DND-41 (cell line): ENCODE measurements around the gene S100A16.

Source experiments
- ATAC-seq: fragments of 200-7000 bp; cut with Tn5 transposase; 3 replicates; pipeline ENCODE4 v1.9.1; 2021; ENCODE audit warnings: low read depth; ENCODE audit not compliant: insufficient read depth
- DNase-seq: peaks from one replicate; pipeline ENCODE4 v3.0.0-alpha.2; 2020
- H2AFZ ChIP-seq: 2 replicates; pipeline ENCODE4 v1.6.0; 2012; ENCODE audit warnings: low read depth, low read length
- H3K27ac ChIP-seq: 2 replicates; pipeline ENCODE4 v1.5.1; 2012; ENCODE audit warnings: low read length, inconsistent platforms
- H3K27me3 ChIP-seq: fragments of 200-600 bp; sonication (generic); 2 replicates; pipeline ENCODE4 v1.6.0; 2012; ENCODE audit warnings: low read length, mild to moderate bottlenecking, inconsistent platforms; ENCODE audit not compliant: insufficient read depth, poor library complexity
- H3K36me3 ChIP-seq: 2 replicates; pipeline ENCODE4 v1.5.1; 2012; ENCODE audit warnings: low read length, inconsistent platforms; ENCODE audit not compliant: insufficient read depth
- H3K4me1 ChIP-seq: 2 replicates; pipeline ENCODE4 v1.5.1; 2012; ENCODE audit warnings: mild to moderate bottlenecking, low read length; ENCODE audit not compliant: insufficient read depth
- H3K4me2 ChIP-seq: 2 replicates; pipeline ENCODE4 v1.6.0; 2012; ENCODE audit warnings: mild to moderate bottlenecking, moderate library complexity, low read length, inconsistent platforms; ENCODE audit not compliant: insufficient read depth
- H3K4me3 ChIP-seq, 2 experiments: fragments of 200-600 bp in 1 of 2; shearing (Covaris generic) in 1 of 2; 2 replicates each; pipeline ENCODE4 v1.5.1; 2012 to 2016; ENCODE audit warnings: inconsistent platforms in 2 of 2, low read length in 2 of 2, mild to moderate bottlenecking in 2 of 2, low read depth in 1 of 2, moderate library complexity in 1 of 2
- H3K79me2 ChIP-seq: 2 replicates; pipeline ENCODE4 v1.6.0; 2012; ENCODE audit warnings: low read length, inconsistent platforms; ENCODE audit not compliant: insufficient read depth
- H3K9ac ChIP-seq: 2 replicates; pipeline ENCODE4 v1.6.0; 2012; ENCODE audit warnings: low read depth, mild to moderate bottlenecking, inconsistent platforms, low read length, moderate library complexity
- H3K9me3 ChIP-seq: 2 replicates; pipeline ENCODE4 v1.5.1; 2012; ENCODE audit warnings: low read length, moderate library complexity, mild to moderate bottlenecking, inconsistent platforms; ENCODE audit not compliant: insufficient read depth, severe bottlenecking
- H4K20me1 ChIP-seq: 2 replicates; pipeline ENCODE4 v1.6.0; 2012; ENCODE audit warnings: low read length; ENCODE audit not compliant: insufficient read depth
- CTCF ChIP-seq: IDR thresholded peaks from 2 replicates; pipeline ENCODE4 v1.5.1; 2012; ENCODE audit warnings: borderline replicate concordance, low read length, moderate library complexity, mild to moderate bottlenecking; ENCODE audit not compliant: poor library complexity, severe bottlenecking; ENCODE audit errors: extremely low read depth
- EZH2 ChIP-seq: IDR thresholded peaks from 3 replicates; pipeline ENCODE4 v1.6.1; 2012; ENCODE audit warnings: borderline replicate concordance, low read depth, mild to moderate bottlenecking, moderate library complexity, low read length, inconsistent platforms; ENCODE audit not compliant: severe bottlenecking

The S100A16 gene

GRCh38 chr1:153626904-153627714, 14.2 kb upstream of the S100A16 start, which contains the start of gene S100A13:
S100A13 (minus strand) TSS chr1:153627505; CDS start chr1:153626472, 1,033 bp downstream.
- no peak within 1 kb of the TSS for H3K4me2 ChIP-seq
- DNase-seq = no peak

GRCh38 chr1:153626477-153626903, 13.6 kb upstream of the S100A16 start:
- TF ChIP-seq CTCF (no peak), EZH2 (no peak)
- no peaks in the 10 kb centered on the region for H4K20me1 ChIP-seq
- no peaks in the 10 kb centered on the region for H3K4me1 ChIP-seq
- H3K9me3 ChIP-seq = no peaks in the 10 kb centered on the region
- no peak overlapping the region for H3K4me3 ChIP-seq
- H2AFZ ChIP-seq = no peak overlapping the region
- no peaks in the 10 kb centered on the region for H3K27me3 ChIP-seq
- H3K4me2 ChIP-seq = no peak overlapping the region
- H3K9ac ChIP-seq = no peak overlapping the region
- no peak for DNase-seq
- no peaks in the 10 kb centered on the region for H3K36me3 ChIP-seq
- no peak overlapping the region for H3K27ac ChIP-seq
- ATAC-seq = no peak
- H3K79me2 ChIP-seq = no peaks in the 10 kb centered on the region

More at GRCh38 chr1:153626904-153627714, 14.2 kb upstream of the S100A16 start, which contains the start of gene S100A13:
- no peaks in the 10 kb centered on the region for H3K27me3 ChIP-seq
- no peaks in the 10 kb centered on the region for H3K79me2 ChIP-seq
- no peaks in the 10 kb centered on the region for H3K4me1 ChIP-seq
- no peaks in the 10 kb centered on the region for H3K9me3 ChIP-seq
- H3K36me3 ChIP-seq = no peaks in the 10 kb centered on the region
- no peak for ATAC-seq
- no peak within 1 kb of the TSS for H3K4me3 ChIP-seq
- H3K27ac ChIP-seq = no peak within 1 kb of the TSS
- H2AFZ ChIP-seq = no peak within 1 kb of the TSS
- H4K20me1 ChIP-seq = no peaks in the 10 kb centered on the region
- TF ChIP-seq CTCF = no peak
- TF ChIP-seq EZH2 = no peak
- no peak within 1 kb of the TSS for H3K9ac ChIP-seq

GRCh38 chr1:153624965-153625611, 12.2 kb upstream of the S100A16 start:
- H3K4me1 ChIP-seq = no peaks in the 10 kb centered on the region
- no peak overlapping the region for H3K27ac ChIP-seq
- no peaks in the 10 kb centered on the region for H3K36me3 ChIP-seq
- no peaks in the 10 kb centered on the region for H3K79me2 ChIP-seq
- H3K9ac ChIP-seq = no peak overlapping the region
- no peaks in the 10 kb centered on the region for H3K9me3 ChIP-seq
- ATAC-seq (no peak), DNase-seq (no peak)
- no peak overlapping the region for H2AFZ ChIP-seq
- no peak overlapping the region for H3K4me2 ChIP-seq
- H4K20me1 ChIP-seq = no peaks in the 10 kb centered on the region
- H3K4me3 ChIP-seq = no peak overlapping the region
- TF ChIP-seq EZH2 (no peak), CTCF (no peak)
- H3K27me3 ChIP-seq = no peaks in the 10 kb centered on the region
